ENCODE data around the gene SPATS1.

DNA sequence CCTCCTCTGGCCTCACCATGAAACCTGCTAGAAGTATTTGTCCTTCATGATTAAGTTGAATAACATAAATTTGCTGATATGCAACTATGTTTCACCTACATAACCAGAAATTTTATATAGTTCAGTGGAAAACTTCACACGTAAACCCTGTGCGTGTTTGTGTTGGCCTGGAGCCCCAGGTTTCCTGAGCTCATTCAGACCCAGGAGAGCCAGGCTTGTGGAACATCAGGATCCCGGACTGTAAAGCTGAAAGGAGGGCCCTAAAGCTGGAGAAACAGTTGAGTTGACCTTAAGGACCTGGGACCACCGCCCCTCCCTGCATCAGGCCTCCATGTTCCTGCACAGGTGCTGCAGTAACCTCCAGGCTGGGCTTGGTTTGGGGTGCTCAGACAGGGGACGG, 3.1 kb upstream of the SPATS1 start:
- TF ChIP-seq, protein P1, sequence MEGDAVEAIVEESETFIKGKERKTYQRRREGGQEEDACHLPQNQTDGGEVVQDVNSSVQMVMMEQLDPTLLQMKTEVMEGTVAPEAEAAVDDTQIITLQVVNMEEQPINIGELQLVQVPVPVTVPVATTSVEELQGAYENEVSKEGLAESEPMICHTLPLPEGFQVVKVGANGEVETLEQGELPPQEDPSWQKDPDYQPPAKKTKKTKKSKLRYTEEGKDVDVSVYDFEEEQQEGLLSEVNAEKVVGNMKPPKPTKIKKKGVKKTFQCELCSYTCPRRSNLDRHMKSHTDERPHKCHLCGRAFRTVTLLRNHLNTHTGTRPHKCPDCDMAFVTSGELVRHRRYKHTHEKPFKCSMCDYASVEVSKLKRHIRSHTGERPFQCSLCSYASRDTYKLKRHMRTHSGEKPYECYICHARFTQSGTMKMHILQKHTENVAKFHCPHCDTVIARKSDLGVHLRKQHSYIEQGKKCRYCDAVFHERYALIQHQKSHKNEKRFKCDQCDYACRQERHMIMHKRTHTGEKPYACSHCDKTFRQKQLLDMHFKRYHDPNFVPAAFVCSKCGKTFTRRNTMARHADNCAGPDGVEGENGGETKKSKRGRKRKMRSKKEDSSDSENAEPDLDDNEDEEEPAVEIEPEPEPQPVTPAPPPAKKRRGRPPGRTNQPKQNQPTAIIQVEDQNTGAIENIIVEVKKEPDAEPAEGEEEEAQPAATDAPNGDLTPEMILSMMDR (IDR thresholded peaks at IDR 0.05): no peak
- TF ChIP-seq SIN3A (IDR thresholded peaks at IDR 0.05; ENCODE audit: borderline replicate concordance, insufficient read depth, low read depth, low read length): no peak

Data from Panc1 (cell line).